Natural killer cell (primary cell): Measurements from ENCODE around the gene UBAC2. TPM values are rescaled to one million over a fixed set of nuclear protein-coding genes. Genes with fewer than 3 reads are reported as not detected.

Experiments used
- ATAC-seq, 3 donors: fragments of 150-1000 bp in 2 of 3; fragments of 200-7000 bp in 1 of 3; cut with Tn5 transposase; 1 replicate in 1 of 3; 2 replicates in 2 of 3; pipeline ENCODE4 v1.10.0; 2021; ENCODE audit warnings: mild to moderate bottlenecking in 2 of 3, moderate library complexity in 2 of 3
- DNase-seq, 2 donors: peaks; one replicate each; pipeline versions ENCODE4 v3.0.0 to v3.0.0-alpha.2; 2013 to 2021; ENCODE audit warnings: mixed read lengths in 1 of 2
- H3K27ac ChIP-seq: one replicate; pipeline ENCODE4 v1.5.1; 2013; ENCODE audit warnings: mild to moderate bottlenecking, low read length
- H3K27me3 ChIP-seq: one replicate; pipeline ENCODE4 v1.6.1; 2013; ENCODE audit warnings: low read length; ENCODE audit not compliant: control insufficient read depth, insufficient read depth
- H3K36me3 ChIP-seq: one replicate; pipeline ENCODE4 v1.6.1; 2013; ENCODE audit warnings: low read length; ENCODE audit not compliant: control insufficient read depth, insufficient read depth
- H3K4me1 ChIP-seq: one replicate; pipeline ENCODE4 v1.6.1; 2013; ENCODE audit warnings: low read length; ENCODE audit not compliant: control insufficient read depth, insufficient read depth
- H3K4me3 ChIP-seq: one replicate; pipeline ENCODE4 v1.5.1; 2013; ENCODE audit warnings: low read length
- H3K9me3 ChIP-seq: one replicate; pipeline ENCODE4 v1.6.1; 2013; ENCODE audit warnings: low read length; ENCODE audit not compliant: control insufficient read depth, insufficient read depth
- H3K27ac Mint-ChIP-seq, 2 donors: one replicate each; pipeline ENCODE4 v1.8.0; 2022; ENCODE audit warnings: mild to moderate bottlenecking in 2 of 2, mixed read lengths in 2 of 2, moderate library complexity in 1 of 2
- H3K27me3 Mint-ChIP-seq, 2 donors: one replicate each; pipeline ENCODE4 v1.8.0; 2022; ENCODE audit warnings: low read depth in 2 of 2, mixed read lengths in 2 of 2
- H3K36me3 Mint-ChIP-seq: one replicate; pipeline ENCODE4 v1.8.0; 2022; ENCODE audit warnings: mixed read lengths
- H3K4me1 Mint-ChIP-seq, 2 donors: one replicate each; pipeline ENCODE4 v1.8.0; 2022; ENCODE audit warnings: mixed read lengths in 2 of 2
- H3K4me3 Mint-ChIP-seq: one replicate; pipeline ENCODE4 v1.8.0; 2022; ENCODE audit warnings: mild to moderate bottlenecking, moderate library complexity, mixed read lengths
- H3K9me3 Mint-ChIP-seq, 2 donors: one replicate each; pipeline ENCODE4 v1.8.0; 2022; ENCODE audit warnings: mixed read lengths in 2 of 2
- CTCF ChIP-seq: fragments of 200-600 bp; IDR thresholded peaks from one replicate; pipeline ENCODE4 v1.8.0; 2022; ENCODE audit warnings: antibody characterized with exemption
- WGBS: methylation state at CpG from one replicate; pipeline ENCODE4 v1.1.7; 2013; ENCODE audit warnings: missing lambda C conversion rate; ENCODE audit not compliant: insufficient coverage; 5-methylcytosine and 5-hydroxymethylcytosine counted together
- intact Hi-C: fragments of 100-400 bp; cut with micrococcal nuclease; formaldehyde crosslinking; loops from one replicate; pipeline ENCODE4 v1.14.2; 2022
- total RNA-seq, 4 donors: library from RNA; stranded (reverse); fragments of 120-200 nt in 1 of 4; gene quantifications; one replicate each; pipeline versions ENCODE4 v1.2.3 to v1.2.4, GENCODE V29; 2013 to 2022

UBAC2 gene
- total RNA-seq, 3 donors from 2014 or later (not counting 1 experiment from before 2014, with no cell fraction given) = 50.6 to 59.1 (median 56.4) TPM

GRCh38 chr13:99190147-99190985 lies 10.3 kb upstream of the UBAC2 start:
- DNase-seq (no peak), ATAC-seq (no peak)
- no peak overlapping the region for H3K4me3 Mint-ChIP-seq
- WGBS = 96% methylated on average over 11 of the region's 12 CpGs
- Histone ChIP-seq H3K4me1 (peaks cover 6% of the 10 kb centered on the region), H3K27me3 (no peaks in the 10 kb centered on the region), H3K9me3 (no peaks in the 10 kb centered on the region), H3K36me3 (no peaks in the 10 kb centered on the region), H3K27ac (no peak overlapping the region), H3K4me3 (no peak overlapping the region)
- no peak for TF ChIP-seq CTCF
- H3K36me3 Mint-ChIP-seq = no peaks in the 10 kb centered on the region
- no peaks in the 10 kb centered on the region for H3K9me3 Mint-ChIP-seq
- no peaks in the 10 kb centered on the region for H3K27me3 Mint-ChIP-seq
- no peak overlapping the region for H3K27ac Mint-ChIP-seq
- intact Hi-C loops = no loop called here
- peaks cover 0 to 8% of the 10 kb centered on the region in 2 donors for H3K4me1 Mint-ChIP-seq

GRCh38 chr13:99191336-99191899 lies 9.2 kb upstream of the UBAC2 start:
- Mint-ChIP-seq H3K27ac (no peak overlapping the region), H3K36me3 (no peaks in the 10 kb centered on the region), H3K27me3 (no peaks in the 10 kb centered on the region), H3K9me3 (no peaks in the 10 kb centered on the region), H3K4me1 (peaks cover 0 to 11% of the 10 kb centered on the region in 2 donors), H3K4me3 (no peak overlapping the region)
- H3K27me3 ChIP-seq = no peaks in the 10 kb centered on the region
- no peak overlapping the region for H3K4me3 ChIP-seq
- no peaks in the 10 kb centered on the region for H3K9me3 ChIP-seq
- no peak for DNase-seq
- no peak for TF ChIP-seq CTCF
- WGBS = 85% methylated on average over 3 of the region's 3 CpGs
- ATAC-seq = no peak
- peaks cover 6% of the 10 kb centered on the region for H3K4me1 ChIP-seq
- intact Hi-C loops = no loop called here
- H3K36me3 ChIP-seq = no peaks in the 10 kb centered on the region
- H3K27ac ChIP-seq = no peak overlapping the region

GRCh38 chr13:99191900-99192399 lies 8.7 kb upstream of the UBAC2 start:
- Histone ChIP-seq H3K27me3 (no peaks in the 10 kb centered on the region), H3K4me1 (peaks cover 6% of the 10 kb centered on the region), H3K27ac (no peak overlapping the region), H3K4me3 (no peak overlapping the region), H3K9me3 (no peaks in the 10 kb centered on the region), H3K36me3 (no peaks in the 10 kb centered on the region)
- TF ChIP-seq CTCF = no peak
- no peak overlapping the region for H3K4me3 Mint-ChIP-seq
- H3K27me3 Mint-ChIP-seq = no peaks in the 10 kb centered on the region
- no peaks in the 10 kb centered on the region for H3K9me3 Mint-ChIP-seq
- WGBS = 44% methylated on average over 7 of the region's 7 CpGs
- peak in 1 of 3 donors; percentile 25 for ATAC-seq
- no peak for DNase-seq
- H3K36me3 Mint-ChIP-seq = no peaks in the 10 kb centered on the region
- no peak overlapping the region for H3K27ac Mint-ChIP-seq
- peaks cover 0 to 12% of the 10 kb centered on the region in 2 donors for H3K4me1 Mint-ChIP-seq
- intact Hi-C loops = no loop called here
